Astrocyte of the hippocampus (primary cell): ENCODE measurements around the gene NADK.
"Not testable (repeated sequence)": the region's sequence is repeated elsewhere in the genome, so short reads cannot be mapped to it uniquely, and the experiment has no call there.

Experiments used
- DNase-seq: peaks from one replicate; pipeline ENCODE4 v3.0.0; 2011; ENCODE audit warnings: low read depth, low spot score

NADK gene

GRCh38 chr1:1707241-1707640 lies 71.0 kb downstream of the NADK start:
- DNase-seq = not testable (repeated sequence)

- not testable (repeated sequence) for DNase-seq
Observed at GRCh38 chr1:1705623-1706022, 72.6 kb downstream of the NADK start.

- DNase-seq = not testable (repeated sequence)
Observed at GRCh38 chr1:1704284-1704957, 73.8 kb downstream of the NADK start.

DNA sequence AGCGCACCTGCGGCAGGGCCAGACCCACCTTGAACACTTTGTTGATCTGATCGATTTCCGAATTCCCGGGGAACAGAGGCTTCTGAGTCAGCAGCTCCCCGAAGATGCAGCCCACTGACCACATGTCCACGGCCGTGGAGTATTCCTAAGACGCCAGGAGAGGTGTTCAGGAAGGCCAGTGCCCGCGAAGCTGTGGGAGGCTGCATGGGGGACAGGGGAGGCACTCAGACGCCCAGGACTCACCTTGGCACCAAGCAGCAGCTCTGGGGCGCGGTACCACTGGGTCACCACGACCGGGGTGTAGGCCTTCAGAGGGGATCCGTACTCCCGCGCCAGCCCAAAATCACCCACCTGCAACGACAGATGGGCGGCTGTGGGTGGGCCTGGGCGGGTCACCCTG lies 74.5 kb downstream of the NADK start:
- no peak for DNase-seq

DNA sequence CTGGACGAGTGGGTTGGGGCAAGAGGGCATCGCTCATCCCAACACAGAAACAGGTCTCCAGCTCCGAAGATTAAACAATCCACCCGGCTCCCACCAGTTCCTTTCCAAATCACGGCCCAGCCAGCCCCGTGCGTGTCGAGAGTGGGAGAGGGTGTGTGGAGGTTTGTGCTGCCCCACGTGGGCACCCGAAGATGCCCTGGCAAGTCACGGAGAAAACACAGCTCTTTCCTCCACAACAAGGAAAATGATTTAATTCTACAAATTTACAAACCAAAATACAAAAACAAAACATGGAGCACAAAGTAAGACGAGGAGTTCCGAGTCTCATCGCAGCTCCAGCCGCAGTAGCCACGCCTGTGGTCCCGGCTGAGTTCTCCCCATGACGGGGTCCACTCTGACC lies 75.8 kb downstream of the NADK start:
- DNase-seq = not testable (repeated sequence)
